ENCODE results near the gene ANKHD1. TPM values are rescaled to one million over a fixed set of nuclear protein-coding genes. Genes with fewer than 3 reads are reported as not detected.

The ANKHD1 gene
- total RNA-seq, 6 experiments from 2014 or later, result 45.5 to 73.2 (median 62.6) TPM

GRCh38 chr5:140371356-140372151, 30.1 kb upstream of the ANKHD1 start:
- TF ChIP-seq CTCF (IDR thresholded peaks at IDR 0.05), result no peak
- TF ChIP-seq POLR2A (IDR thresholded peaks at IDR 0.05), result no peak
- intact Hi-C loops (cut with DNase I), result no loop called here
- Histone ChIP-seq H3K27me3 (no peaks in the 10 kb centered on the region), H3K36me3 (no peaks in the 10 kb centered on the region), H3K4me3 (no peak overlapping the region), H3K9me3 (no peaks in the 10 kb centered on the region), H3K27ac (no peak overlapping the region), H3K4me1 (peaks cover 0 to 3% (median 0%) of the 10 kb centered on the region in 4 donors)
- 70% methylated on average over 3 of the region's 3 CpGs for WGBS (ENCODE audit: insufficient coverage, low coverage, low lambda C conversion rate, missing lambda C conversion rate)
- DNase-seq, result no peak
- ATAC-seq, result no peak

- H3K27ac ChIP-seq, result no peak overlapping the region
- TF ChIP-seq POLR2A (IDR thresholded peaks at IDR 0.05) (no peak), CTCF (IDR thresholded peaks at IDR 0.05) (peak; percentile 72 to 87 (median 82))
- intact Hi-C loops (cut with DNase I), result no loop called here
Measured at GRCh38 chr5:140372971-140373487, 28.6 kb upstream of the ANKHD1 start.

GRCh38 chr5:140381351-140381750, 20.3 kb upstream of the ANKHD1 start:
- no peak for DNase-seq
- 95% methylated on average over 3 of the region's 4 CpGs for WGBS (ENCODE audit: insufficient coverage, low coverage, low lambda C conversion rate, missing lambda C conversion rate)

More at GRCh38 chr5:140372971-140373487, 28.6 kb upstream of the ANKHD1 start:
- Histone ChIP-seq H3K4me3 (no peak overlapping the region), H3K9me3 (no peaks in the 10 kb centered on the region), H3K27me3 (no peaks in the 10 kb centered on the region), H3K4me1 (peaks cover 0 to 3% (median 0%) of the 10 kb centered on the region in 4 donors), H3K36me3 (no peaks in the 10 kb centered on the region)
- ATAC-seq, result peak; percentile 88 to 97 (median 94)
- 0% methylated on average over 2 of the region's 2 CpGs for WGBS (ENCODE audit: insufficient coverage, low coverage, low lambda C conversion rate, missing lambda C conversion rate)
- DNase-seq, result peak; percentile 59 to 70 (median 69)

GRCh38 chr5:140381972-140382371, 19.7 kb upstream of the ANKHD1 start:
- Histone ChIP-seq H3K4me3 (no peak overlapping the region), H3K36me3 (no peaks in the 10 kb centered on the region), H3K27ac (no peak overlapping the region), H3K27me3 (no peaks in the 10 kb centered on the region), H3K4me1 (no peaks in the 10 kb centered on the region), H3K9me3 (no peaks in the 10 kb centered on the region)
- TF ChIP-seq POLR2A (IDR thresholded peaks at IDR 0.05) (no peak), CTCF (IDR thresholded peaks at IDR 0.05) (no peak)
- 100% methylated on average over 1 of the region's 1 CpG for WGBS (ENCODE audit: insufficient coverage, low coverage, low lambda C conversion rate, missing lambda C conversion rate)
- no peak for ATAC-seq
- intact Hi-C loops (cut with DNase I), result no loop called here
- DNase-seq, result no peak

More at GRCh38 chr5:140381351-140381750, 20.3 kb upstream of the ANKHD1 start:
- TF ChIP-seq CTCF (IDR thresholded peaks at IDR 0.05), result no peak
- no peak for TF ChIP-seq POLR2A (IDR thresholded peaks at IDR 0.05)
- Histone ChIP-seq H3K27me3 (no peaks in the 10 kb centered on the region), H3K27ac (no peak overlapping the region), H3K36me3 (no peaks in the 10 kb centered on the region), H3K4me1 (no peaks in the 10 kb centered on the region), H3K9me3 (no peaks in the 10 kb centered on the region), H3K4me3 (no peak overlapping the region)
- ATAC-seq, result no peak
- intact Hi-C loops (cut with DNase I), result no loop called here
